HG02870 (cell line): Measurements from ENCODE around the gene DAPK1.

Experiments
- ATAC-seq: cut with Tn5 transposase; IDR thresholded peaks from one replicate; pipeline ENCODE4 v1.9.1; 2021; ENCODE audit warnings: mild to moderate bottlenecking, moderate library complexity; ENCODE audit not compliant: unreplicated experiment

The DAPK1 gene

GRCh38 chr9:87516222-87516925 is 18.7 kb downstream of the DAPK1 start:
- ATAC-seq = no peak

- ATAC-seq = no peak
Observed at GRCh38 chr9:87516926-87517290, 19.2 kb downstream of the DAPK1 start.

DNA sequence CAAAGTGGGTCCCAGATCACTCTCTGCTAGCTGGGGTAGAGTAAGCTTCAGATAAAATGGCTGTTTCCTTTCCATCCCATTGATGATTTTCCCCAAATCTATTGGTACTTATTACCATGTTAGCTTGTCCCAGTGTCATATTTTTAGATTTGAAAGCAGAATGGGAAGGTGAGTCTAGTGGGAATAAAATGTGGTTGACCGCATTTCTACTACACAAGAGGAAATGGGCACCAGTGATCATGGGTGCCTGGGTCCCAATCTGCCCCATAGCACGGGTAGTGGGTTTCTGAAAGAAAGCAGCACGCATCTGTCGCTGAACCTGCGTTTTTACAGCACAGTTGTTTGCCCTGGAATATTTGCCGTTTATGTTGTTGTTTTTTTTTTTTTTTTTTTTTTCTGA is 20.1 kb downstream of the DAPK1 start:
- ATAC-seq = no peak

GRCh38 chr9:87518702-87519335 is 21.2 kb downstream of the DAPK1 start:
- no peak for ATAC-seq

DNA sequence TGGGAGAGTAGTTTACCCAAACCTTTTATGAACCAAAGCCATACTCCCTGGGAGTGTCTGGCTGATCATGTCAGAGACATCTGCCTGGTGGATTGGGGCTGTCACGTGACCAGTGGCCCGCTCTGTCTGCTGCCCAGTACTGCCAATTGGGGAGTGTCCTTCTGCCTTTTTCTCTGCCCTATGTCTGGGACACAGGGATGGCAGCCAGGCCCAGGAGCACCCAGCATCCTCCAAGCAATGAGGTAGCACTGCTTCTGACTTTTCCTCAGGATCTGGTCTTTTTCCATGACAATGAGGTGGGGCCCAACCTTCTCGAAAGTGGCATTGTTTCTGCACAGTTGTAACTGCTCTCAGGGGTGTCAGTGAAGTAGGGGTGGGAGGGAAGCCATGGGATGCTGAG is 21.8 kb downstream of the DAPK1 start:
- no peak for ATAC-seq

DNA sequence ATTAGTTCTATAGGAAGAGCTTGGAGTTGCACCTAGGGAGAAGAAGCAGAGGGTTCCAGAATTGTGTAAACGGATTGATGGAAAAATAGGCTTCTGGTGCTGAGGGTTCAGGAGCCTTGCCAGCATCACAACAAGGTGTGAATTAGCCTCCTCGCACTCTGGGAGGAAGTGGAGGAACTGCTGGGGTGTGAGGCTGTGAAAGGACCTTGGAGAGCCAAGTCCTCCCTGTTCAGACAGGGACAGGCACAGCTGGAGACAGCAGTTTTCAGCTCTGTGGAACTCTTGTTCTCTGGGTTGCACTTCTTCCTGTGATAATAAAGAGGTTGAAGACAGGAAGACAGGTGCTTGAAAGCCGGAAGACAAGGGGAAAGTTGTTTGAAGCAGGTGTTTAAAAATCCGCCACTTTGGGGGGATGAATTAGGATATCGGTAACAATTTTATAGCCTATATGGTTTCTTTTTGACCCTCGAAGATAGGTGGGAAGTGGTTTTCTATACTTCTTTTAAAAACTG is 22.6 kb downstream of the DAPK1 start:
- no peak for ATAC-seq

GRCh38 chr9:87521834-87522233 is 24.2 kb downstream of the DAPK1 start:
- no peak for ATAC-seq

DNA sequence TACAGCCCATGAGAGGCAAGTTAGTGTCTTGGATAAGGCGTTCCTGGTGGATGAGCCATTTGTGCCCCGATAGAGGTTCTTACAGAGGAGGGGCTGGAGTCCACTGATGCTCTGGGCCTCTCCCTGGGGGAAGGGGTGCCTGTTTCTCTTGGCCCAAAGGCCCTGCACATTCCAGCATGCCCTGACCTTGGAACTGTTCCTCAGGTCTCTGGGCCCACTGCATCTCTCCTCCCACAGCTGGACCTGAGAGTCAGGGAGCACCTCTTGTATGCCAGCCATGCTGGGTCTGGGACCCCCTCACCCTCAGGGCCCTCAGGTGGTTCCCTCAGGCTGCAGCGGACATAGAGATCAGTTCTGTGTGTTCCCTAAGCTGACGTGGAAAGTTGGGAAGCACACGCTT is 26.4 kb downstream of the DAPK1 start:
- ATAC-seq = no peak

DNA sequence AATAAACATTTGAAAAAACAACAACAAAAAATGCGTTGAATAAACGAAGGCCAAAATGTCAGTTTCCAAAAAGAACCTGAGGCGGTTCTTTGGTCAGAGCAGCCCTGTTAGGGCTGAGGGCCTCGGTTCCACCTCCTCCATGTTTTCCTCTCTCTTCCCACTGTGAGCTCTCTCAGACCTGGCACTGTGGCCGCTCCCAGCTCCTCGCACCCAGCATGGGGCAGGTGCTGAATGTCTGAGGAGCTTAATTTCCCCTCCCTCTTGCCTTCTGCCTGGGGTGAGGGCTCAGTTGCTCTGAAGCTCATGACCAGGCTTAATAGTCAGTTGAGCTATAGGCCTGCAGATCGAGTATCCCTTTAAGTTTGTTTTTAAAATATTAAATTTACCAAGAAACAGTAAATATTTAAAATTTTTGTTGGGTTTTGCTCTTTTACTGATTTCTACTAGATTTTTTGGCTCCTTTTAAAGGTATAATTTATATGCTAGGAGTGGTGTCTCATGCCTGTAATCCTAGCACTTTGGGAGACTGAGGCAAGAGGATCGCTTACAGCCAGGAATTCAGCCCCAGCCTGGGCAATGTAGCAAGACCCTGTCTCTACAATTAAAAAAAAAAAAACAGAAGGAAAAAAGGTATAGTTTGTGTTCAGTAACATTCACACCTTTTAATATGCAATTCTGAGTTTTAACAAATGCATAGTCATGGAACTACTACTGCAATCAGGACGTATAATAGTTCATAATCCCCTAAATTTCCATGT is 28.1 kb downstream of the DAPK1 start:
- no peak for ATAC-seq

DNA sequence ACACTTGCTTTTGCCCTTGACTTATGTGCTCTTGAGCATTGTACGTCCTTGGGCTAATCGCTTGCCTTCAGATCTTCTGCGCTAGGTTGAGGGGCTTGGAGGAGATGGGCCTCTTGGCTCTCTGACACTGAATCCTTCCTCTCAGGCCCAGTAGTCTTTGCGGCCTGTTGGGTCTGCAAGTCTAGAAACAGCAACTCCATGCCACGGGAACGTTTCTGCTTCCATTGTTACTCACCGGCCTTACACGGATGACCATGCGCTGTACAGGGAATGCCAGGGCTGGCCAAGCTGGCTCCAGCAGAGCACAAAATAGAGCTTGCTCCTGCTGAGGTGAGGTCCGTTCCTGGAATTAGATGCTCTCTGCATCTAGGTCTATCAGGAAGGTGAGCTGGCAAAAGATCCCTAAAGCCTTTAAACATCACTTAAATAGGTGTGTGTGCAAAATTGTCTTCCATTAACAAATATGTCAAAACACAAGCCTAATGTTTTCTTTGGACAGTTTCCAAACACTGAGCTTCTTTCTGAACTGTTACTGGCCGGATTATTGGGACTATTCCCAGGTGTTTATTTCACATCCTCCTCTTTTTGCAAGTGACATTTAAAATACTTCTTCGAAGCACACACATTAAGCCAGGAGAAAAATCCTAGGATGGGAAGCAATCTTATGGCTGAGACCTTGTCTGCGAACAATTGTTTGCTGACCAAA is 29.7 kb downstream of the DAPK1 start:
- ATAC-seq = no peak

DNA sequence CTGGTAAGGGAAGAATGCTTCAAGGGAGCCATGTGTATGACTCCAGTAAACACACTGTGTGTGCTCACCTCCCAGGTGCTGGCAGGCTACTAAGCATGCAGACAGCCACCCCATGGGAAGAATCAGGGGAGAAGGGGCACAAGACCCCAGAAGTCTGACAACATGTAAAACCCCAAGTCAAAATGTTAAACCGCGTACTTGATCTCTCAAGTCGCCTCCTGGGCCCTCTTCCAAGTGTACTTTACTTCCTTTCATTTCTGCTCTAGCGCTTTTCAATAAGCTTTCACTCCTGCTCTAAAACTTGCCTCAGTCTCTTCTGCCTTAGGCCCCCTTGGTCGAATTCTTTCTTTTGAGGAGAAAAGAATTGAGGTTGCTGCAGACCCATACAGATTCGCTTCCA is 31.3 kb downstream of the DAPK1 start:
- ATAC-seq = no peak

DNA sequence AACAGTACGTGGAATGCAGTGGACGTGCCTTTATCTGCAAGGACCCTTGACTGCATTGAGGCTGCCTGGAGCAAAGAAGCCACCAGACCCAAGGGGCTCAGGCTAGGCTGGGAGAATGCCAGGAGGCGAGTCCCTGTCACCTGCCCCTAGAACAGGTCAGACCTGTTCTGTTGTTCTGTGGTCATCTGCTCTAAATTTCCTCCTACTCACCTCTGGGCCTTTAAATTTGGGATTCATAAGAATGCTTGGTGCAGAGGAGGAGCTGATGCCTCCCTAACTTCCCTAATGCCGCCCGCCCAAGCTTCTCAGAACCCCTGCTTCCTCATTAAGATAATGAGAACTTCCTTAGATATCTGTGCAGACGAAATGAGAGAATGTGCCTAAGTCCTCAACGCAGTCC is 32.0 kb downstream of the DAPK1 start:
- no peak for ATAC-seq

- no peak for ATAC-seq
Observed at GRCh38 chr9:87530716-87531115, 33.0 kb downstream of the DAPK1 start.

- no peak for ATAC-seq
Observed at GRCh38 chr9:87531370-87532295, 34.0 kb downstream of the DAPK1 start.

DNA sequence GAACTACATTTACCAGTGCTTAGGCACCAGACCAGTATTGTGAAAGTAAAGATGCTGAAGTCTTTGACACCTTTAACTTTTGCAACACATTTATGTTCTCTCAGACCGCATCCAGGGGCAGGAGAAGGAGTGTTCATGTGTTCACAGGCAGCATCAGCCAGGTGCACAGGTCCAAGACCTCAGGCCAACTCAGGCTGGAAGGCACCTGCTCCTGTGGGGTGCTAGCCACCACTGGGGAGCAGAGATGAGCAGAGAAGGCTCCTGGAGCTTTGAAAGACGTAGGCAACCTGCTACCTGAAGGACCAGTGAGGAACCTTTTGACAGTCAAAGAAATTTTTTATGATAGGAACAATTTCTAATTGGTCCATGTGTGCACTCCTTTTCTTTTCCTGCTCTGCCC is 35.6 kb downstream of the DAPK1 start:
- ATAC-seq = no peak

- ATAC-seq = no peak
Observed at GRCh38 chr9:87534036-87534435, 36.4 kb downstream of the DAPK1 start.

DNA sequence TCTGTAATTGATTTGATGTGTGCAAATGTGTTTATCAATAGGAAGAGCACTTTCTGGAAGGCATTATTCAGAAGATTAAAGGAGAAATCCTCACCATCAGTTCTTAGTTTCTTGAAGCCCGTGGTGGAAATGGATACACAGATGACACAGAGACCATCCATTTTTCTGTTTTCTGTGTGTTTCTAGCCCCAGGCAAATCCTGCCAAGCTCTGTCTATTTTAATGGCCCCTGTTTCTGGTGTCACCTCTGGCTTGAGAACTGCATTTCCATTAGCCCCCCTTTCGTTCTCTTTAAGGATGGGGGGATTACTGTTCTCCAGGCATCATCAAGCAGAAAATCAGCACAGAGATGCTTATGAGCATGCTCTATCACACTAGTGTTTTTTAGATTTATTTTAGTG is 37.3 kb downstream of the DAPK1 start:
- ATAC-seq = no peak

DNA sequence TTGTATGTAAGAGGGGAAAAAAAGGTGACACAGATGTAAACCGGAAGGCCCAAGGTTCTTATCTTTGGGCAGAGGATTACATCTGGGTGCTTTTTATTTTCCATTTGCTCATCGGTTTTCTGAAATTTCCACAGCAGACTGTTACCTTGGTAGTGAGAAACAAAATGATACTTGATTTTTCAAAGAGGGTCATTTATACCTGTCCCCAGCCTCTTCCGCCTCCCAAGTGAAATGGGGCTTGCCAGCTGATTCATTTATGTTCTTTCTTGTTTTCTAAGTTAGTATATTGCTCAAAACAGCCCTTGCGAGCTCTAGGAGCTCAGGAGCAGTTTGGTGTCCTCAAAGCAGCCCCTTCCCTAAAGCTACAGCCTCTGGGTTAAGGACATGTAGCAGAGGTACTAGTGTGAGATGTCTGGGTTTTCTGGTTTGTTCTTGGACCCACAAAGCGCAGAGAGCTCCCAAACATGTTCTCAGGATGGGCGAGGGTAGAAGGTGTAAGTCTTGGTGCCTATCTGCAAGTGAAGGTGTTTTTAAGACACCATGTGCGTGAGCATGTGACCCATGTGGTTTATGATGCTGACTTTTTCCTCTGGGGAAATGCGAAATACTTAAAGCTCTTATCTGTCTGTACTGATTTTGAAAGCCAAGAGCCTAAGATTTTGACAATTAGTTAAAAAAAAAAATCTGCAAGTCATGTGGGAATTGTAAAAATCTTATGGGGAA is 38.3 kb downstream of the DAPK1 start:
- peak; percentile 75 for ATAC-seq

- no peak for ATAC-seq
Observed at GRCh38 chr9:87537625-87538024, 40.0 kb downstream of the DAPK1 start.
